Adrenal gland (tissue), 5 donors: ENCODE data around the gene RAC3.

Source experiments
- CTCF ChIP-seq, 6 experiments: fragments of 450-650 bp in 4 of 6; fragments of 200-600 bp in 2 of 6; sonication (generic) in 1 of 6; IDR thresholded peaks; 1 replicate in 5 of 6; 2 replicates in 1 of 6; pipeline versions ENCODE4 v1.5.1 to v1.8.0; 2016 to 2021; ENCODE audit warnings: antibody characterized with exemption in 6 of 6, mild to moderate bottlenecking in 2 of 6, moderate library complexity in 1 of 6
- POLR2A ChIP-seq, 2 donors: fragments of 450-650 bp; IDR thresholded peaks; one replicate each; pipeline ENCODE4 v1.6.1; 2017; ENCODE audit warnings: antibody characterized with exemption in 2 of 2, mild to moderate bottlenecking in 2 of 2, moderate library complexity in 1 of 2
- donor health status: DM: no; HTN: no; CAD: no.

GRCh38 chr17:82063424-82064415 lies 32.2 kb downstream of the RAC3 start:
- TF ChIP-seq CTCF (IDR thresholded peaks at IDR 0.05), result no peak
- no peak for TF ChIP-seq POLR2A (IDR thresholded peaks at IDR 0.05)
